ENCODE results near the gene OTOG.
A peak's percentile ranks its signal among the peaks of the same experiment; 100 is the strongest.

The OTOG gene

GRCh38 chr11:17597770-17598169, 50.7 kb downstream of the OTOG start:
- no peak for TF ChIP-seq CTCF (IDR thresholded peaks at IDR 0.05; ENCODE audit: borderline replicate concordance, insufficient read depth, low read depth, low read length)
- H3K4me3 ChIP-seq (ENCODE audit: low read depth, low read length), result no peak overlapping the region

GRCh38 chr11:17598700-17599459, 51.8 kb downstream of the OTOG start:
- H3K4me3 ChIP-seq (ENCODE audit: low read depth, low read length), result no peak overlapping the region
- TF ChIP-seq CTCF (IDR thresholded peaks at IDR 0.05; ENCODE audit: borderline replicate concordance, insufficient read depth, low read depth, low read length), result peak; percentile 99

GRCh38 chr11:17599460-17599925, 52.4 kb downstream of the OTOG start:
- no peak for TF ChIP-seq CTCF (IDR thresholded peaks at IDR 0.05; ENCODE audit: borderline replicate concordance, insufficient read depth, low read depth, low read length)
- H3K4me3 ChIP-seq (ENCODE audit: low read depth, low read length), result no peak overlapping the region

- no peak for TF ChIP-seq CTCF (IDR thresholded peaks at IDR 0.05; ENCODE audit: borderline replicate concordance, insufficient read depth, low read depth, low read length)
- H3K4me3 ChIP-seq (ENCODE audit: low read depth, low read length), result no peak overlapping the region
These were observed 53.5 kb downstream of the OTOG start for GRCh38 chr11:17600316-17601255.

GRCh38 chr11:17601256-17601671, 54.2 kb downstream of the OTOG start:
- H3K4me3 ChIP-seq (ENCODE audit: low read depth, low read length), result no peak overlapping the region

GRCh38 chr11:17601676-17602075, 54.6 kb downstream of the OTOG start:
- H3K4me3 ChIP-seq (ENCODE audit: low read depth, low read length), result no peak overlapping the region
- no peak for TF ChIP-seq CTCF (IDR thresholded peaks at IDR 0.05; ENCODE audit: borderline replicate concordance, insufficient read depth, low read depth, low read length)

More at GRCh38 chr11:17601256-17601671, 54.2 kb downstream of the OTOG start:
- TF ChIP-seq CTCF (IDR thresholded peaks at IDR 0.05; ENCODE audit: borderline replicate concordance, insufficient read depth, low read depth, low read length), result no peak

Measured in GM12875 (cell line).